Measurements from ENCODE around the gene SLC25A11.
A peak's percentile ranks its signal among the peaks of the same experiment; 100 is the strongest.

Gene SLC25A11

GRCh38 chr17:4900231-4901107, 39.4 kb downstream of the SLC25A11 start:
- FAIRE-seq (no peak), DNase-seq (ENCODE audit: insufficient read length, low spot score) (no peak)

GRCh38 chr17:4899341-4900230, 40.3 kb downstream of the SLC25A11 start, which contains the start of gene C17orf107:
C17orf107 (plus strand) TSS chr17:4899536; CDS start chr17:4899763, 227 bp downstream.
- FAIRE-seq = no peak

More at GRCh38 chr17:4900231-4901107, 39.4 kb downstream of the SLC25A11 start:
- TF ChIP-seq CTCF (IDR thresholded peaks at IDR 0.05; ENCODE audit: insufficient read depth, missing control alignments) = no peak

GRCh38 chr17:4898927-4899326, 40.9 kb downstream of the SLC25A11 start:
- TF ChIP-seq CTCF (IDR thresholded peaks at IDR 0.05; ENCODE audit: insufficient read depth, missing control alignments) = no peak
- FAIRE-seq (no peak), DNase-seq (ENCODE audit: insufficient read length, low spot score) (peak; percentile 7)

More at GRCh38 chr17:4899341-4900230, 40.3 kb downstream of the SLC25A11 start, which contains the start of gene C17orf107:
- no peak for DNase-seq (ENCODE audit: insufficient read length, low spot score)
- TF ChIP-seq CTCF (IDR thresholded peaks at IDR 0.05; ENCODE audit: insufficient read depth, missing control alignments) = no peak

GRCh38 chr17:4898351-4898750, 41.5 kb downstream of the SLC25A11 start:
- TF ChIP-seq CTCF (IDR thresholded peaks at IDR 0.05; ENCODE audit: insufficient read depth, missing control alignments) = no peak
- DNase-seq (ENCODE audit: insufficient read length, low spot score) (peak; percentile 8), FAIRE-seq (no peak)

- DNase-seq (ENCODE audit: insufficient read length, low spot score) = no peak
- TF ChIP-seq CTCF (IDR thresholded peaks at IDR 0.05; ENCODE audit: insufficient read depth, missing control alignments) = no peak
- FAIRE-seq = no peak
Measured at GRCh38 chr17:4897785-4898184, 42.1 kb downstream of the SLC25A11 start.

GRCh38 chr17:4897198-4897687, 42.6 kb downstream of the SLC25A11 start:
- FAIRE-seq = no peak

More at GRCh38 chr17:4897198-4897687, 42.6 kb downstream of the SLC25A11 start:
- TF ChIP-seq CTCF (IDR thresholded peaks at IDR 0.05; ENCODE audit: insufficient read depth, missing control alignments) = no peak
- DNase-seq (ENCODE audit: insufficient read length, low spot score) = peak; percentile 9

Data from D721Med (cell line).